Measurements from ENCODE around the gene MYL6B. TPM values are rescaled to one million over a fixed set of nuclear protein-coding genes. Genes with fewer than 3 reads are reported as not detected.

The MYL6B gene
- total RNA-seq, 1 donor from 2014 or later: 19.5 TPM

DNA sequence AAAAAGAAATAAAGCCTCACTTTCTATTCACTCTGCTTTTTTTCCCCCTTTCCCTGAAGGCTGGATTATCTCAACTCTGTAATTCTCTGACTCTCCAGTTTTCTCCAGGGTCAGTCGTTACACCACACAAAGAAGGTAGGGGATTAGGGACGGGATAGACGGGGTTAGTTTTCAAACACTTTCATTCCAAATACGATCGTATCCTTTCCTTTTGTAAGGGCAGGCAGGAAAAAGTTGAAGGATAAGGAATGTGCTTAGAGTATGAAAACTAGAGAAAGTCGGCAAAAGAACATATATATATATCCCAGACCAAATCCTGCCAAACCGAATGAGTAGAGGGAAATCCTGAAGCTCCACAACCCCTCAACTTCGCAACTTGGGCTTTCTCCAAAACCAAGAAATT is 24.9 kb upstream of the MYL6B start:
- H3K27me3 ChIP-seq: no peaks in the 10 kb centered on the region
- H3K4me3 ChIP-seq: peak overlapping the region; percentile 37
- DNase-seq (no peak), ATAC-seq (no peak)
- intact Hi-C loops (cut with DNase I): loop anchor here (10.0 kb wide), 1 partner anchor 47 kb away; no protein-coding TSS in a partner anchor
- H3K9me3 ChIP-seq: no peaks in the 10 kb centered on the region
- peaks cover 44% of the 10 kb centered on the region for H3K4me1 ChIP-seq
- H3K36me3 ChIP-seq: peaks cover 25% of the 10 kb centered on the region
- TF ChIP-seq, protein P1, sequence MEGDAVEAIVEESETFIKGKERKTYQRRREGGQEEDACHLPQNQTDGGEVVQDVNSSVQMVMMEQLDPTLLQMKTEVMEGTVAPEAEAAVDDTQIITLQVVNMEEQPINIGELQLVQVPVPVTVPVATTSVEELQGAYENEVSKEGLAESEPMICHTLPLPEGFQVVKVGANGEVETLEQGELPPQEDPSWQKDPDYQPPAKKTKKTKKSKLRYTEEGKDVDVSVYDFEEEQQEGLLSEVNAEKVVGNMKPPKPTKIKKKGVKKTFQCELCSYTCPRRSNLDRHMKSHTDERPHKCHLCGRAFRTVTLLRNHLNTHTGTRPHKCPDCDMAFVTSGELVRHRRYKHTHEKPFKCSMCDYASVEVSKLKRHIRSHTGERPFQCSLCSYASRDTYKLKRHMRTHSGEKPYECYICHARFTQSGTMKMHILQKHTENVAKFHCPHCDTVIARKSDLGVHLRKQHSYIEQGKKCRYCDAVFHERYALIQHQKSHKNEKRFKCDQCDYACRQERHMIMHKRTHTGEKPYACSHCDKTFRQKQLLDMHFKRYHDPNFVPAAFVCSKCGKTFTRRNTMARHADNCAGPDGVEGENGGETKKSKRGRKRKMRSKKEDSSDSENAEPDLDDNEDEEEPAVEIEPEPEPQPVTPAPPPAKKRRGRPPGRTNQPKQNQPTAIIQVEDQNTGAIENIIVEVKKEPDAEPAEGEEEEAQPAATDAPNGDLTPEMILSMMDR (IDR thresholded peaks at IDR 0.05): no peak
- H3K27ac ChIP-seq: peak overlapping the region; percentile 83

DNA sequence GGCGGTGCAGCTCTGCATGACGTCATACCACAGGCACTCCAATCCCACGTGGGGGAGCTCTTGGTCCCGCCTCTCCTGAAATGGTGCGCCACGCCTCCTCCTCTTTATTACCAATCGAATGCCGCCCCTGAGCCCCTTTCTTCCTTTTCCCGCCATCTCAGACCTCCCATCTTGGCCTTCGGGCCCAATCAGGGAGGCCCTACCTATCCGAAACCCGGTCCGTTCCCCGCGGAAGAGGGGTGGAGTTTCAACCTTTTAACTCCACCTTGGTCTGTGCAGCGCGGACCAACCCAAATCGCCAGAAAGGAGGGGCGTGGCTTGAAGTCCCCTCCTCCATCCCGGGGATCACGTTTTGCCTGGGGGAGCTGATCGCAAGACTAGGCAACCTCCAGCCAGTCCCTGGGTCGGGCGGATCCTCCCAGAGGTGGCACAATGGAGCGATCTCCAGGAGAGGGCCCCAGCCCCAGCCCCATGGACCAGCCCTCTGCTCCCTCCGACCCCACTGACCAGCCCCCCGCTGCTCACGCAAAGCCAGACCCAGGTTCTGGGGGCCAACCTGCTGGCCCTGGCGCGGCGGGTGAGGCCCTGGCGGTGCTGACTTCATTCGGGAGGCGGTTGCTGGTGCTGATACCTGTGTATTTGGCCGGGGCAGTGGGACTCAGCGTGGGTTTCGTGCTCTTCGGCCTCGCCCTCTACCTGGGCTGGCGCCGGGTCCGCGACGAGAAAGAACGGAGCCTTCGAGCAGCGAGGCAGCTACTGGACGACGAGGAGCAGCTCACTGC is 24.3 kb upstream of the MYL6B start, which contains the start of gene ESYT1:
ESYT1 (plus strand) TSS at position 380 of the 782 bp plus-strand sequence; CDS start at position 433, 53 bp downstream.
- DNase-seq: peak; percentile 97
- peaks cover 44% of the 10 kb centered on the region for H3K4me1 ChIP-seq
- no peaks in the 10 kb centered on the region for H3K27me3 ChIP-seq
- intact Hi-C loops (cut with DNase I): loop anchor here (10.0 kb wide), 1 partner anchor 47 kb away; no protein-coding TSS in a partner anchor
- H3K27ac ChIP-seq: peak within 1 kb of the TSS; percentile 83
- H3K4me3 ChIP-seq: peak within 1 kb of the TSS; percentile 77
- peak; percentile 93 for ATAC-seq
- no peaks in the 10 kb centered on the region for H3K9me3 ChIP-seq
- H3K36me3 ChIP-seq: peaks cover 31% of the 10 kb centered on the region
- TF ChIP-seq, protein P1 (IDR thresholded peaks at IDR 0.05): no peak

DNA sequence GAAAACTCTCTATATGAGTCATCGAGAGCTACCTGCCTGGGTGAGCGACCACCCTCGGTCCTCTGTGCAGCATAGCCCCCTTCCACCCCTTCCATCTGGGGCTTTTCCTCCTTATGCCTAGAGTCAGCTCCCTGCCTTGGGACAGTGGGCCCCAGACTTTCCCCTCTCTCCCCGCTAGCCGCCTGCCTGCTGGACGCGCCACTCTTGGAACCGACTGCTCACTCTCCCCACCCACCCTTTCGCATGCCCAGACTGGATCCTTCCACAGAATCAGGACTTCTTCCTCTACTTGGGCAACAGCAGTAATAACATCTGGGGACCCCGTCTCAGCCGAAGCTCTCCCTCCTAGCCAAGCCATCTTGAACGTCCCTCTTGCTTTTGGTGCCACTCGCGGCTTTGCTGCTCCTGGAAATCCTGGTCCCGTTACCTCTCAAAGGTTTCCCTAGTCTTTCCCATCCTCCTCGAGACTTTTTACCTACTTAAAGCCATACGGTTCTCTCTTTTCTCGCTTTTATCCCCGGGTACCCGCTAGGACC is 23.6 kb upstream of the MYL6B start:
- Histone ChIP-seq H3K4me1 (peaks cover 44% of the 10 kb centered on the region), H3K27ac (peak overlapping the region; percentile 79), H3K27me3 (no peaks in the 10 kb centered on the region), H3K4me3 (peak overlapping the region; percentile 77), H3K36me3 (peaks cover 37% of the 10 kb centered on the region), H3K9me3 (no peaks in the 10 kb centered on the region)
- intact Hi-C loops (cut with DNase I): loop anchor here (10.0 kb wide), 1 partner anchor 46 kb away; no protein-coding TSS in a partner anchor
- TF ChIP-seq, protein P1 (IDR thresholded peaks at IDR 0.05): no peak
- DNase-seq (no peak), ATAC-seq (peak; percentile 0)

DNA sequence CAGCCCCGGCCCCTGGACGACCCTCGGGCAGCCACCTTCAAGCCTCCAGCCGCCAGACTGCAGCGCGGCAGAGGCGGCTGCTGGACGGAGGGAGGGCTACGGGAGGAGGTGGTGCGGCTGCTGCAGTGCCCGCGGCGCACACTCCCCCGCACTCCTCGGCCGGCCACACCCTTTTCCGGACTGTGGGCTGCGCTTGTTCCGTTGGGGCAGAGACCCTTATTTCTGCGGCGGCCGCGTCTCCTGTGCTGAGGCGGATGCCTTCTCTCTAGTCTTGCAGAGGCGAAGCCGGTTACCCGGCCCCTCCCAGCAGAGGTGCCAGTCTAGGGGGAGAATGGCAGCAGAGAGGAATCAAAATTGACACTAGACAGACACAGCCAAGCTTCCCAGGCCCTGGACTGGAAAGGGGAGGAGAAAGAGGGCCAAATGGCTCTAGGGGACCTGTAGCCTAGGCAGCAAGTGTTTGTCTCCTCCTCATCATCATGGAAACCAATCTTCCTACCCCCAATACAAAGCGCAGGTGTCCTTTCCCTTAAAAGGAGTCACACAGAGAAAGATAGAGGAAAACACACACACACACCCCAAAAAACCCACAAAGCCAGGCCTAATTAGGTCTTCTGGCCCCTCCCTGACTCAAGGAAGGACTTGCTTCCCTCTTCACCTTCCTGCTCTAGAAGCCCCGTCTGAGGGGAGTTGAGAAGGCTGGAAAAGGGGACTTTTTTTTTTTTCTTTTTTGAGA is 23.0 kb upstream of the MYL6B start:
- peak overlapping the region; percentile 77 for H3K4me3 ChIP-seq
- TF ChIP-seq, protein P1 (IDR thresholded peaks at IDR 0.05): no peak
- no peaks in the 10 kb centered on the region for H3K27me3 ChIP-seq
- peaks cover 42% of the 10 kb centered on the region for H3K4me1 ChIP-seq
- DNase-seq (peak; percentile 88), ATAC-seq (peak; percentile 66)
- peaks cover 44% of the 10 kb centered on the region for H3K36me3 ChIP-seq
- peak overlapping the region; percentile 79 for H3K27ac ChIP-seq
- intact Hi-C loops (cut with DNase I): loop anchor here (10.0 kb wide), 1 partner anchor 45 kb away; no protein-coding TSS in a partner anchor
- no peaks in the 10 kb centered on the region for H3K9me3 ChIP-seq

DNA sequence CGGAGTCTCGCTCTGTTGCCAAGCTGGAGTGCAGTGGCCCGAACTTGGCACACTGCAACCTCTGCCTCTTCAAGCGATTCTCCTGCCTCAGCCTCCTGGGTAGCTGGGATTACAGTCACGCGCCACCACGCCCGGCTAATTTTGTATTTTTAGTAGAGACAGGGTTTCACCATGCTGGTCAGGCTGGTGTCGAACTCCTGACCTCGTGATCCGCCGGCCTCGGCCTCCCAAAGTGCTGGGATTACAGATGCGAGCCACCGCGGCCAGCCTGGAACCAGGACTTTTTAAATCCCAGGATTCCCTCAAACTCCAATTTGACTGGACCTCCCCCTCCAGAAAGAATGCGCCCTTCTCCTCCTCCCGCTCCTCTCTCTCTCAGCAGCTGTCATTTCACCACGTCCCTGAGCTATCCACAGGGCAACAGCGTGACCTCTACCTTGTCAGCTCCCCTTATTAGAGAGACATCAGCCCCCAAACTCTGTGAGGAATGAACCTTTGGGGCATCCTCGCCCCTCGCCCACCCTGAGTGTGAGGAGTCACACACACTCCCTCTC is 22.4 kb upstream of the MYL6B start:
- intact Hi-C loops (cut with DNase I): loop anchor here (10.0 kb wide), 1 partner anchor 45 kb away; no protein-coding TSS in a partner anchor
- TF ChIP-seq, protein P1 (IDR thresholded peaks at IDR 0.05): no peak
- ATAC-seq (no peak), DNase-seq (no peak)
- Histone ChIP-seq H3K4me3 (peak overlapping the region; percentile 77), H3K27me3 (no peaks in the 10 kb centered on the region), H3K36me3 (peaks cover 50% of the 10 kb centered on the region), H3K9me3 (no peaks in the 10 kb centered on the region), H3K27ac (peak overlapping the region; percentile 79), H3K4me1 (peaks cover 36% of the 10 kb centered on the region)

Data from upper lobe of right lung (tissue), 1 donor.